Nephron (organoid): Measurements from ENCODE around the gene ANO1.

ENCODE experiments used
- H3K27ac Mint-ChIP-seq, 3 experiments: 2 replicates each; pipeline ENCODE4 v1.8.0; 2020; ENCODE audit warnings: mixed read lengths in 3 of 3, mild to moderate bottlenecking in 2 of 3, moderate library complexity in 1 of 3
- H3K27me3 Mint-ChIP-seq: 2 replicates; pipeline ENCODE4 v1.8.0; 2021; ENCODE audit warnings: low read depth, mild to moderate bottlenecking, moderate library complexity, mixed read lengths
- H3K36me3 Mint-ChIP-seq: 2 replicates; pipeline ENCODE4 v1.8.0; 2020; ENCODE audit warnings: low read depth, mixed read lengths
- H3K4me1 Mint-ChIP-seq: 2 replicates; pipeline ENCODE4 v1.8.0; 2020; ENCODE audit warnings: mixed read lengths
- H3K4me3 Mint-ChIP-seq, 3 experiments: 2 replicates each; pipeline ENCODE4 v1.8.0; 2020; ENCODE audit warnings: mild to moderate bottlenecking in 3 of 3, mixed read lengths in 3 of 3, moderate library complexity in 2 of 3
- H3K9me3 Mint-ChIP-seq: 2 replicates; pipeline ENCODE4 v1.8.0; 2020; ENCODE audit warnings: mixed read lengths
- CTCF ChIP-seq, 3 experiments: fragments of 200-600 bp; sonication (generic); IDR thresholded peaks; one replicate each; pipeline ENCODE4 v1.5.0; 2021; ENCODE audit warnings: antibody characterized with exemption in 3 of 3; ENCODE audit not compliant: unreplicated experiment in 3 of 3

The ANO1 gene

GRCh38 chr11:70072461-70072860 is 5.7 kb upstream of the ANO1 start:
- no peak overlapping the region for H3K27ac Mint-ChIP-seq
- no peaks in the 10 kb centered on the region for H3K36me3 Mint-ChIP-seq
- no peak overlapping the region for H3K4me3 Mint-ChIP-seq
- H3K27me3 Mint-ChIP-seq, result peaks cover 94% of the 10 kb centered on the region
- H3K4me1 Mint-ChIP-seq, result peaks cover 31% of the 10 kb centered on the region
- no peak for TF ChIP-seq CTCF (IDR thresholded peaks at IDR 0.05; ENCODE audit: unreplicated experiment in 3 of 3)
- no peaks in the 10 kb centered on the region for H3K9me3 Mint-ChIP-seq

- Mint-ChIP-seq H3K4me3 (peak overlapping the region in 2 of 3 experiments; percentile 0 to 19), H3K4me1 (peaks cover 25% of the 10 kb centered on the region), H3K27me3 (peaks cover 95% of the 10 kb centered on the region), H3K36me3 (no peaks in the 10 kb centered on the region), H3K9me3 (no peaks in the 10 kb centered on the region), H3K27ac (peak overlapping the region in 2 of 3 experiments; percentile 14 to 15)
- no peak for TF ChIP-seq CTCF (IDR thresholded peaks at IDR 0.05; ENCODE audit: unreplicated experiment in 3 of 3)
Measured at GRCh38 chr11:70072861-70073755, 5.0 kb upstream of the ANO1 start.

- TF ChIP-seq CTCF (IDR thresholded peaks at IDR 0.05; ENCODE audit: unreplicated experiment in 3 of 3), result no peak
- Mint-ChIP-seq H3K27ac (peak overlapping the region in 2 of 3 experiments; percentile 15 to 29), H3K4me1 (peaks cover 20% of the 10 kb centered on the region)
Measured at GRCh38 chr11:70073871-70074371, 4.2 kb upstream of the ANO1 start.

GRCh38 chr11:70074746-70075145 is 3.4 kb upstream of the ANO1 start:
- no peaks in the 10 kb centered on the region for H3K9me3 Mint-ChIP-seq
- no peak for TF ChIP-seq CTCF (IDR thresholded peaks at IDR 0.05; ENCODE audit: unreplicated experiment in 3 of 3)
- H3K4me3 Mint-ChIP-seq, result no peak overlapping the region
- H3K27me3 Mint-ChIP-seq, result peaks cover 91% of the 10 kb centered on the region
- H3K36me3 Mint-ChIP-seq, result no peaks in the 10 kb centered on the region
- H3K27ac Mint-ChIP-seq, result no peak overlapping the region
- H3K4me1 Mint-ChIP-seq, result peaks cover 20% of the 10 kb centered on the region

More at GRCh38 chr11:70073871-70074371, 4.2 kb upstream of the ANO1 start:
- Mint-ChIP-seq H3K9me3 (no peaks in the 10 kb centered on the region), H3K36me3 (no peaks in the 10 kb centered on the region), H3K4me3 (no peak overlapping the region), H3K27me3 (peaks cover 90% of the 10 kb centered on the region)

GRCh38 chr11:70075836-70076235 is 2.3 kb upstream of the ANO1 start:
- Mint-ChIP-seq H3K27me3 (peaks cover 91% of the 10 kb centered on the region), H3K27ac (no peak overlapping the region), H3K9me3 (no peaks in the 10 kb centered on the region), H3K4me3 (peak overlapping the region in 2 of 3 experiments; percentile 31 to 67), H3K36me3 (no peaks in the 10 kb centered on the region), H3K4me1 (peaks cover 20% of the 10 kb centered on the region)
- TF ChIP-seq CTCF (IDR thresholded peaks at IDR 0.05; ENCODE audit: unreplicated experiment in 3 of 3), result no peak
